HG02943 (cell line): ENCODE results near the gene NOLC1.

Source experiments
- ATAC-seq: cut with Tn5 transposase; IDR thresholded peaks from one replicate; pipeline ENCODE4 v1.9.1; 2021; ENCODE audit warnings: mild to moderate bottlenecking, low read depth, moderate library complexity; ENCODE audit not compliant: unreplicated experiment

NOLC1 gene

GRCh38 chr10:102151774-102152544 is at the start of gene NOLC1:
Gene NOLC1 (plus strand): TSS chr10:102152389. CDS start chr10:102152411, 22 bp downstream.
- ATAC-seq = peak; percentile 82

- no peak for ATAC-seq
Measured at GRCh38 chr10:102102421-102102820, 49.8 kb upstream of the NOLC1 start.

DNA sequence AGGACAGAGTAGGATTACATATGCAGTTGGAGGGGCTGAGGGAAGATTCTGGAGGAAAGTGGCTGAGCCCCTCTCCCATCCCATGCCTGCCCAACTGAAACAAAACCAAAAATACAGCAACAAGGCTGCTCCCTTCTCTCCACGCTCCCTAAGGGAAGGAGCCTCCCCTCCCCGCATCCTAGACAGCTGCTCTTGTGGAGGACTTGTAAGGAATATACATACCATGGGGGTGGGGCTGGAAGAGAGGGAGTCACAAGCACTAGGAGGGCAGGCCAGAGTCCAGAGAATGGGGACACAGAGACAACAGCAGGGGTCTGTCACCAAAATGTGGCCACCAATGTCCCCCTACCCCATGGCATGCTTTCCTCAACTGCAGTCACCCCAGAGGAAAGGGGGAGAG is 45.2 kb upstream of the NOLC1 start:
- ATAC-seq = no peak

- ATAC-seq = no peak
Measured at GRCh38 chr10:102109166-102110116, 42.7 kb upstream of the NOLC1 start.

DNA sequence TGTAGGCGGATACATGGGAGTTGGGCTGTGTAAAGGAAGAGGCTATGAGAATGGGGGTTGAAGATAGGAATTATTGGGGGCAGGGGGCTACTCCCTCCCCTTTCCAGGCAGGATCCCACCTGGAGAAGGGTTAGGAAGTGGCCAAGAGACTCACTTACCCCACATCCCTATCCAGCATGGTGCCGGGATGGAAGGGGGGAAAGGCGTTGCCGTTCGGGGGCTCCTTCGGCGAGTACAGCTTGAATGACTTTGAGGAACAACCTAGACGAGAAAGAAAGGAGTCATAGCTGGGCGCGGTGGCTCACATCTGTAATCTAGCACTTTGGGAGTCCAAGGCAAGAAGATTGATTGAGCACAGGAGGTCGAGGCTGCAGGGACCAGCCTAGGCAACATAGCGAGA is 40.9 kb upstream of the NOLC1 start:
- no peak for ATAC-seq

- ATAC-seq = no peak
Measured at GRCh38 chr10:102112210-102112817, 39.9 kb upstream of the NOLC1 start.

- no peak for ATAC-seq
Measured at GRCh38 chr10:102113261-102113955, 38.8 kb upstream of the NOLC1 start.

GRCh38 chr10:102113956-102114857 is 38.0 kb upstream of the NOLC1 start:
- no peak for ATAC-seq

DNA sequence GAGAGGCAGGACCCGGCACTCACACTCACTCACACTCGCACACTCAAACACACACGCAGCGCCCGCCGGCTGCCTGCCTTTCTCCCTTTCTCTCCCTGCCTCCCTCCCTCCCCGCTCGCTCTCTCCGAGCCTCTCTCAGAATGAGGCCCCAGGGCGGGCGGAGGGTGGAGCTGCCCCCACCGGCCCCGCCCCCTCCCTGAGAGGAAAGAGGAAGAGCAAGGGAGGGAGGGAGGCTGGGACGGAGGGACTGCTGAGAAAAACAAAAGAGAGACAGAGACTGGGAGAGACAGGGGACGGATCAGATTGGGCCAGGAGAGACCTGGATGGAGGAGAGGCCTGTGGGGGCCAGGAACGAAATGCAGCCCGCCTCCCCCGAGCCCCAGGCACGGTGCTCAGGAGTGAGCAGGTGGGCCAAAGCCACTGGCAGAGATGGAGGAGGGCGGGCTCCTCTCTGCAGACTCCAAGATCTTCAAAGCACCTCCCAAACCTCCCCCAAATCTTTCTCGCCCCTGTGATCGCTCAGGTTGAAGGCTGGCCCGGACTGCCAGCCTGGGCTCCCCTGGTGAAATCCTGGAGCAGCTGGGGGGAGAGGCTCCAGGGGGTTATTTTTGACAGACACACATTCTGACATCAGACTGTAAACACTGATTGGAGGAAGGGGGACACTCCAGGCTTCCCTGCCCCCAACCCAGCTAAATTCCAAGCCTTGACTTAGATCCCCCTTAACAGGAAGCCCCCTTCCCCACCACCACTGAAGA is 37.1 kb upstream of the NOLC1 start:
- ATAC-seq = peak; percentile 60

GRCh38 chr10:102115775-102116174 is 36.4 kb upstream of the NOLC1 start:
- no peak for ATAC-seq

- ATAC-seq = no peak
Measured at GRCh38 chr10:102116656-102117055, 35.5 kb upstream of the NOLC1 start.

DNA sequence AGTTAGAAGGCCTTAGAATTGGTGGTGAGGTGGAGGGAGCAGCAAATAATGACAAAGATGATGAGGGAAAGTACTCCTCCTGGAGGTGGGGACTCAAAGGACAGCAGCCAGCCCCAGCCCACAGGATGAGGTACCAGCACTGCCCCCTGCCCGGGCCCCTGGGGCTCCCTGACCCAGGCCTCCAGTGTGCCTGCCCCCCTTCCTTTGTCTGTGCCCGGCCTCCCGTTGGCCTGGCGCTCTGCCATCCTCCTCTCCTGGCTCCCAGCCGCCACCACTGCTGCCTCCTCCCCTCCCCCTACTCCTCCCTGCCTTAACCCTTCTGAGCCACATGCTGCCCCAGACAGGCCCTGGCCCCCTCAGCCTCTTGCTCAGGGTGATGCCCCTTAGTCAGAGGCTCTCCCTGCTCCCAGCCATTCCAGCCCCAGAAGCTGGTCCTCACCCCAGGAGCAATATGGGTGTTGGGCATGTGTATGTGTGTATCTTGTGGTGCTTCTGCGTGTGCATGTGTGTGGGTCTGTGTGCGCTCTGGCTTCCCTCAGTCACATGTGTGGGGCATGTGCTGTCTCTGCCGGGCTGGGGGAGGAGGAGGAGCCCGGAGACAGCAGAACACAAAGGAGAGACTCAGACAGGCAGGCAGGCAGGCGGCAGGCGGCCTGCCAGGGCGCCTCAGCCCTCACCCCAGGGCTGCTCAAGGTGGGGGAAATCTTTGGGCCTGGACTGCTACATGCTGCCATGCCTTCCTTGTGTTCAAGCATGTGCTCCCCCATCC is 34.6 kb upstream of the NOLC1 start:
- ATAC-seq = no peak

- no peak for ATAC-seq
Measured at GRCh38 chr10:102118867-102119266, 33.3 kb upstream of the NOLC1 start.

DNA sequence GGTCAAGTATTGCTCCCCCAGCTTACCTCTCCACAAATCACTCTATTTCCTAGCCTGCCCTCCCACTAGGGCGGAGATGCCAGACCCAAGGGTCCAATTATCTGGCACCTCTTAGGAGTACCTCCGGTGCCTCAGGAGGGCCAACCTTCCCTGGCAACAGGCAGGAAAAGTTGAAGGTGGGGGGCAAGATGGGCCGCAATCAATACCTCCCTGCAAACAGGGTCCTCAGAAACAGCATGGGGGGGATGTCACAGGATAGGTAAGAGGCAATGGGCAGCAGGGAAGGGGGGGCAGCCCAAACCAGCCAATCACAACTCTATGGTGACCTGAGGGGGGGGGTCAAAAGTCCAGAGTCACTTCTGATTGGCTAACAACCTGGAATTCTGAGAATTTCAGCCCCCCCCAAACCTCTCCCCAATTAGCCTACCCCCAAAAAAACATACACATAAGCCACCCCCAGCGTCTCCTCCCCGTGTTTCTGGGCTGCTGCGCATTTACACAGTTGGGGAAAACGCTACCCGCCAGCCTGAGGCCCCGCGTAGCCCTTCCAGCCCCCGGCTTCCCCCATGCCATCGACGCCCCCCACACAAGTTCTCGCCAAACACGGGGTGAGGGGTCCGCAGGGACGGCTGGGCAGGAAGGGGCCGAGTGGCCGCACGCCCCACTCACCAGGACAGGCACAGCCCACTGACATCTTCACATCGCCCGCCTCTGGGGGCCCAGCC is 32.6 kb upstream of the NOLC1 start:
- no peak for ATAC-seq

DNA sequence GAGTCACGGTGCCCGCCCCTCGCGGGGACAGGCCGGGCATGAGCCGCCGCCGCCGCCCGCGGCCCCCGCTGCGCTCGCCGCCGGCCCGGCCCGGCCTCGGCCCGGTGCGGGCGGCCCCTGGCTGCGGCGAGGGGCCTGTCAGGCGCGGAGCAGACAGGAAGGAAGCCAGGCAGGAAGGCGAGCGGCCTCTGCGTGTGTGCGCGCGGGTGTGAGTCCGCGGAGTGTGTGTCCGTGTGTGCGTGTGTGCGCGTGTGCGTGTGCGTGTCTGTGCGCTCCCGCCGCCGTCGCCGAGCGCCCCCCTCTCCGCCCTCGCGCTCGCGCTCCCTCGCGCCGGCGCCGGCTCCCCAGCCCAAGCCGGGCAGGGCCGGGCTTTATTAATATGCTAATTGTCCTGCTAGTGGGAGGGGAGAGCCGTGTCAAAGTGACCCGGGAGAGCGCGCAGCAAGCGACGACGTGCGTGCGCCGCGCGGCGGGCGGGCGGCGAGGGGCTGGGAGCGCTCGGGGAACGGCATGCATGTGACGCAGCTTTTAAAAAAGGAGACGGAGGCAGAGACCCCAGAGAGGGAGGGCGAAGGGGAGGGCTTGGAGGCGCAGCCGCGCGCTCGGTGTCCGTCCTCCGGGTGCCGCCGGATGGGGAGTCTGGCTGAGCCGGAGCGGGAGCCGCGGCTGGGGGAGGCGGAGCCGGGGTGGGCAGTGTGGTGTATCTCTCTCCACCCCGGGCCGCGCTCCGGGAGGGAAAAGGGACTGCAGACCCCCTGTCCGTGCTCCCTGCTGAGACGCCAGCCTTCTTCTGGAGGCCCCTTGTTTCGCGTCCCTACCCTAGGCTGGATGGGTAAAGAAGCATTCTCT is 31.8 kb upstream of the NOLC1 start, which contains the start of gene LDB1:
Gene LDB1 (minus strand): TSS at position 227 of the 849 bp plus-strand sequence. CDS start 258 bp downstream, outside the sequence.
- peak; percentile 58 for ATAC-seq

DNA sequence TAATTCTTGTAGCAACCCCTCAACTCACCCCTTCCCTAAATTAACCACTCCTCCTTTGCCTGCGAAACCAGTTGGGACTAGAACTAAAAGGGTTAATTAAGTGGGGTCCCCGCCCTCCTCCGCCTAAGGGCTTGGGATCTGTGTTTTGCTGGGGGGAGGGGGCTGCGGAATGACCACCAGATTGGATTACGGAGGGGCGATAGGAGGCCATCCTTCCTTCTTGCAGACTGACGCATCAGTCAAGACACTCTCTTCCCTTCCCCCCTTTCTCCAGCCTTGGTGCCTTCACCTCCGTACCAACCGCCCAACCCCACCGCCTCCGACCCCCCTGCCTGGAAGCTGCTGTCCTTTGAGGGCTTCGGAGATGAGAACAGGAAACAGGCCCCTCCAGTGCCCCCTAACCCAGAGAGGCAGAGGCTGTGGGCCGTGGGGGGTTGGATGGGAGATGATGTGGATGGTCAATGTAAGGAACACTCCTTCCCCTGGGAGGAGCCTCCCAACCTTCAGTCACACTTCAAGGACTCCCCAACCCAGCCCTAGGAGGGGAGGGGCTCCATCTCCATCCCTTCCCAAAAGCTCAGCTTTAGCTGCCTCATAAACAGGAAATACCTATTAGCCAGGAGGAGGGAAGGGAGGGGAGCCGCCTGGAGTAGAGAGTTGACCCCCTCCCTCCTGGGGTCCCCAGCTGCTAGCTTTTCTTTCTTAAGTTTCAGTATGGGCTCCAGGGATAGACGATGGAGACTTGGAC is 31.0 kb upstream of the NOLC1 start:
- no peak for ATAC-seq
